HepG2 (cell line): ENCODE data around the gene PLSCR4. TPM values are rescaled to one million over a fixed set of nuclear protein-coding genes. Genes with fewer than 3 reads are reported as not detected.
A peak's percentile ranks its signal among the peaks of the same experiment; 100 is the strongest.

ENCODE experiments used
- ARNT ChIP-seq: fragments of 450-650 bp; IDR thresholded peaks from 2 replicates; pipeline ENCODE4 v1.6.1; 2017
- CBX1 ChIP-seq: IDR thresholded peaks from one replicate; pipeline ENCODE4 v1.6.1; 2016; ENCODE audit warnings: antibody characterized with exemption, low read depth
- CREM ChIP-seq, 2 experiments: sonication (generic) in 1 of 2; formaldehyde crosslinking in 1 of 2; IDR thresholded peaks; 2 replicates each; pipeline versions ENCODE4 v1.4.0 to v1.6.1; 2016 to 2020; ENCODE audit warnings: antibody characterized with exemption in 1 of 2, mild to moderate bottlenecking in 1 of 2, missing genetic modification reagents in 1 of 2
- DRAP1 ChIP-seq: IDR thresholded peaks from 2 replicates; pipeline ENCODE4 v1.6.1; 2016; ENCODE audit warnings: missing genetic modification reagents, missing compliant biosample characterization
- EP300 ChIP-seq, 3 experiments: sonication (generic) in 1 of 3; formaldehyde crosslinking in 1 of 3; IDR thresholded peaks; 2 replicates each; pipeline versions ENCODE4 v1.5.1 to v1.6.1; 2011 to 2020; ENCODE audit warnings: low read depth in 2 of 3, low read length in 2 of 3, borderline replicate concordance in 1 of 3, improper control_type of control experiment in 1 of 3, mild to moderate bottlenecking in 1 of 3, missing genetic modification reagents in 1 of 3, moderate library complexity in 1 of 3
- IKZF4 ChIP-seq: sonication (generic); formaldehyde crosslinking; IDR thresholded peaks from 2 replicates; pipeline ENCODE4 v1.5.1; 2020; ENCODE audit warnings: borderline replicate concordance, mild to moderate bottlenecking, low read depth, missing genetic modification reagents; ENCODE audit errors: not compliant biosample characterization
- IKZF5 ChIP-seq: IDR thresholded peaks from 2 replicates; pipeline ENCODE4 v1.6.1; 2018; ENCODE audit warnings: missing genetic modification reagents, mild to moderate bottlenecking, missing compliant biosample characterization
- KLF11 ChIP-seq: IDR thresholded peaks from 2 replicates; pipeline ENCODE4 v1.6.1; 2016; ENCODE audit warnings: missing compliant biosample characterization
- MNT ChIP-seq: fragments of 450-650 bp; IDR thresholded peaks from 2 replicates; pipeline ENCODE4 v1.6.1; 2016
- NR2F6 ChIP-seq, 2 experiments: IDR thresholded peaks; 2 replicates each; pipeline ENCODE4 v1.6.1; 2016; ENCODE audit warnings: antibody characterized with exemption in 1 of 2, mild to moderate bottlenecking in 1 of 2
- SALL1 ChIP-seq: sonication (generic); formaldehyde crosslinking; IDR thresholded peaks from 2 replicates; pipeline ENCODE4 v1.8.0; 2022; ENCODE audit warnings: mild to moderate bottlenecking, missing genetic modification reagents
- SOX5 ChIP-seq: IDR thresholded peaks from 2 replicates; pipeline ENCODE4 v1.6.1; 2016; ENCODE audit warnings: borderline replicate concordance
- TFDP1 ChIP-seq: IDR thresholded peaks from 2 replicates; pipeline ENCODE4 v1.6.1; 2016; ENCODE audit warnings: missing compliant biosample characterization, missing genetic modification reagents, borderline replicate concordance
- ZNF138 ChIP-seq: sonication (generic); formaldehyde crosslinking; IDR thresholded peaks from 2 replicates; pipeline ENCODE4 v1.5.0; 2020; ENCODE audit warnings: mild to moderate bottlenecking, low read depth, missing genetic modification reagents
- ZNF414 ChIP-seq: sonication (generic); formaldehyde crosslinking; IDR thresholded peaks from 2 replicates; pipeline ENCODE4 v1.5.0; 2020; ENCODE audit warnings: missing genetic modification reagents
- ZNF513 ChIP-seq: sonication (generic); formaldehyde crosslinking; conservative IDR thresholded peaks from 2 replicates; pipeline ENCODE4 v1.5.0; 2020; ENCODE audit warnings: missing genetic modification reagents
- ZNF569 ChIP-seq: sonication (generic); formaldehyde crosslinking; IDR thresholded peaks from 2 replicates; pipeline ENCODE4 v1.5.0; 2020; ENCODE audit warnings: mild to moderate bottlenecking, missing genetic modification reagents, moderate library complexity, borderline replicate concordance
- ZSCAN12 ChIP-seq: sonication (generic); formaldehyde crosslinking; IDR thresholded peaks from 2 replicates; pipeline ENCODE4 v1.9.0; 2021; ENCODE audit warnings: mild to moderate bottlenecking, missing genetic modification reagents
- polyA plus RNA-seq, 8 experiments: library from polyadenylated mRNA; depleted of rRNA in 3 of 8; stranded (reverse) in 7 of 8; unstranded in 1 of 8; fragments of >200 nt; fragmentation: Illumina TruSeq in 4 of 8; extraction: Trizol in 4 of 8; gene quantifications; 2 replicates each; pipeline versions ENCODE4 v1.2.1 to v1.2.3, GENCODE V29; 2011 to 2016; ENCODE audit warnings: low read depth in 4 of 8, missing spikeins in 1 of 8, mixed read lengths in 1 of 8; ENCODE audit not compliant: insufficient read depth in 1 of 8
- total RNA-seq, 5 experiments: library from RNA; depleted of rRNA; stranded (reverse); fragments of >200 nt; fragmentation: Illumina TruSeq; extraction: Trizol; gene quantifications; 2 replicates each; pipeline ENCODE4 v1.2.3, GENCODE V29; 2016; ENCODE audit warnings: low read depth in 1 of 5

PLSCR4 gene
- total and polyA plus RNA-seq, 2 of the 13 experiments (the other 11 are each of a cell fraction or from before 2014, with no cell fraction given), result 1.5 to 59.0 TPM

- TF ChIP-seq MNT (no peak), ZNF513 (no peak), DRAP1 (CRISPR knock-in tag) (no peak), SALL1 (CRISPR knock-in tag) (no peak), NR2F6 (IDR thresholded peaks at IDR 0.05) (no peak), NR2F6 (CRISPR knock-in tag; IDR thresholded peaks at IDR 0.05) (0 out of 2 replicates have a peak, but pooled peaks have one; percentile 11), ZSCAN12 (CRISPR knock-in tag) (peak; percentile 43; the same call in 1 of the 2 replicates), ZNF569 (CRISPR knock-in tag) (0 out of 2 replicates have a peak, but pooled peaks have one; percentile 20), SOX5 (no peak), ZNF414 (CRISPR knock-in tag) (no peak), TFDP1 (CRISPR knock-in tag) (no peak), IKZF4 (CRISPR knock-in tag) (no peak), IKZF5 (CRISPR knock-in tag) (0 out of 2 replicates have a peak, but pooled peaks have one; percentile 19), ARNT (no peak), CREM (IDR thresholded peaks at IDR 0.05) (0 out of 2 replicates have a peak, but pooled peaks have one; percentile 9), CREM (CRISPR knock-in tag; IDR thresholded peaks at IDR 0.05) (no peak), KLF11 (peak; percentile 9; the same call in 1 of the 2 replicates), EP300 (IDR thresholded peaks at IDR 0.05; ENCODE audit: low read depth in 2 of 2, low read length in 2 of 2) (peak in 1 of 2 experiments; percentile 18; a peak in 1 of 4 replicates), EP300 (CRISPR knock-in tag; IDR thresholded peaks at IDR 0.05; ENCODE audit: borderline replicate concordance) (no peak), ZNF138 (CRISPR knock-in tag) (no peak), CBX1 (no peak)
Observed at GRCh38 chr3:146161663-146162002, 89.3 kb downstream of the PLSCR4 start (continued).
